H9 (cell line): ENCODE data around the gene NUP205. TPM values are rescaled to one million over a fixed set of nuclear protein-coding genes. Genes with fewer than 3 reads are reported as not detected.

Experiments used
- DNase-seq: peaks from one replicate; pipeline ENCODE4 v3.0.0-alpha.2; 2017
- H2AFZ ChIP-seq: one replicate; pipeline ENCODE4 v1.6.1; 2013; ENCODE audit warnings: mild to moderate bottlenecking, low read length, control low read depth, moderate library complexity
- H2AK5ac ChIP-seq: 2 replicates; pipeline ENCODE4 v1.6.1; 2013; ENCODE audit warnings: low read length, control low read depth, mixed read lengths; ENCODE audit not compliant: insufficient read length
- H2BK120ac ChIP-seq: one replicate; pipeline ENCODE4 v1.6.1; 2013; ENCODE audit warnings: low read depth, mild to moderate bottlenecking, low read length, control low read depth, inconsistent platforms; ENCODE audit not compliant: poor library complexity, severe bottlenecking
- H2BK12ac ChIP-seq: 2 replicates; pipeline ENCODE4 v1.6.1; 2013; ENCODE audit warnings: low read length, control low read depth, mixed read lengths, low read depth; ENCODE audit not compliant: insufficient read length
- H2BK15ac ChIP-seq: 2 replicates; pipeline ENCODE4 v1.6.1; 2013; ENCODE audit warnings: low read depth, low read length, control low read depth
- H2BK20ac ChIP-seq: one replicate; pipeline ENCODE4 v1.6.1; 2013; ENCODE audit warnings: low read depth, mild to moderate bottlenecking, low read length, control low read depth, inconsistent platforms; ENCODE audit not compliant: poor library complexity, severe bottlenecking
- H2BK5ac ChIP-seq: 2 replicates; pipeline ENCODE4 v1.6.1; 2013; ENCODE audit warnings: low read length, control low read depth, mixed read lengths; ENCODE audit not compliant: insufficient read length
- H3K14ac ChIP-seq: 2 replicates; pipeline ENCODE4 v1.6.1; 2013; ENCODE audit warnings: low read length, control low read depth; ENCODE audit not compliant: insufficient read depth
- H3K18ac ChIP-seq: 2 replicates; pipeline ENCODE4 v1.6.1; 2013; ENCODE audit warnings: low read depth, mild to moderate bottlenecking, mixed read lengths, low read length, control low read depth; ENCODE audit not compliant: insufficient read length
- H3K23ac ChIP-seq: 2 replicates; pipeline ENCODE4 v1.6.1; 2013; ENCODE audit warnings: low read length, control low read depth, mixed read lengths, low read depth; ENCODE audit not compliant: insufficient read length
- H3K23me2 ChIP-seq: 2 replicates; pipeline ENCODE4 v1.6.1; 2013; ENCODE audit warnings: low read depth, mild to moderate bottlenecking, mixed read lengths, low read length, control low read depth; ENCODE audit not compliant: insufficient read length, poor library complexity, severe bottlenecking
- H3K27ac ChIP-seq: 2 replicates; pipeline ENCODE4 v1.5.1; 2013; ENCODE audit warnings: low read length, control low read depth, mixed read lengths, low read depth; ENCODE audit not compliant: insufficient read length
- H3K27me3 ChIP-seq: 2 replicates; pipeline ENCODE4 v1.6.1; 2013; ENCODE audit warnings: low read length, control low read depth, inconsistent platforms; ENCODE audit not compliant: insufficient read depth
- H3K4ac ChIP-seq: 2 replicates; pipeline ENCODE4 v1.6.1; 2013; ENCODE audit warnings: low read depth, mild to moderate bottlenecking, control low read depth, inconsistent platforms, low read length, moderate library complexity
- H3K4me1 ChIP-seq: 2 replicates; pipeline ENCODE4 v1.6.1; 2013; ENCODE audit warnings: low read length, control low read depth, inconsistent platforms; ENCODE audit not compliant: insufficient read depth
- H3K4me2 ChIP-seq: 2 replicates; pipeline ENCODE4 v1.6.1; 2013; ENCODE audit warnings: low read length, control low read depth, mixed read lengths; ENCODE audit not compliant: insufficient read length, insufficient read depth
- H3K56ac ChIP-seq: 2 replicates; pipeline ENCODE4 v1.6.1; 2013; ENCODE audit warnings: low read depth, mild to moderate bottlenecking, mixed read lengths, low read length, control low read depth; ENCODE audit not compliant: insufficient read length
- H3K79me1 ChIP-seq: 2 replicates; pipeline ENCODE4 v1.6.1; 2013; ENCODE audit warnings: low read depth, mild to moderate bottlenecking, moderate library complexity, low read length, control low read depth, inconsistent platforms; ENCODE audit not compliant: insufficient read depth, poor library complexity, severe bottlenecking
- H3K79me2 ChIP-seq: 2 replicates; pipeline ENCODE4 v1.6.1; 2013; ENCODE audit warnings: low read length, control low read depth, inconsistent platforms; ENCODE audit not compliant: insufficient read depth
- H3K9ac ChIP-seq: 2 replicates; pipeline ENCODE4 v1.6.1; 2013; ENCODE audit warnings: low read length, control low read depth, mixed read lengths; ENCODE audit not compliant: insufficient read length; ENCODE audit errors: extremely low read depth
- H3K9me3 ChIP-seq: one replicate; pipeline ENCODE4 v1.6.1; 2013; ENCODE audit warnings: low read depth, low read length, inconsistent platforms; ENCODE audit not compliant: control insufficient read depth
- H3T11ph ChIP-seq: one replicate; pipeline ENCODE4 v1.6.1; 2013; ENCODE audit warnings: mild to moderate bottlenecking, low read length, control low read depth, inconsistent platforms
- H4K20me1 ChIP-seq: one replicate; pipeline ENCODE4 v1.6.1; 2013; ENCODE audit not compliant: control insufficient read depth, insufficient read length, insufficient read depth
- H4K5ac ChIP-seq: 2 replicates; pipeline ENCODE4 v1.6.1; 2013; ENCODE audit warnings: low read depth, mild to moderate bottlenecking, mixed read lengths, low read length, control low read depth; ENCODE audit not compliant: insufficient read length
- H4K8ac ChIP-seq: replicated peaks from 2 replicates; pipeline ENCODE4 v1.6.1; 2013; ENCODE audit warnings: low read length, control low read depth, mixed read lengths, low read depth; ENCODE audit not compliant: insufficient read length
- H4K91ac ChIP-seq: 2 replicates; pipeline ENCODE4 v1.6.1; 2013; ENCODE audit warnings: low read depth, mild to moderate bottlenecking, moderate library complexity, mixed read lengths, low read length, control low read depth; ENCODE audit not compliant: insufficient read length
- H3K27ac Mint-ChIP-seq, 3 experiments: 2 replicates in 2 of 3; 3 replicates in 1 of 3; pipeline ENCODE4 v1.8.0; 2020 to 2021; ENCODE audit warnings: mixed read lengths in 3 of 3, mild to moderate bottlenecking in 1 of 3, moderate library complexity in 1 of 3
- H3K27me3 Mint-ChIP-seq: 2 replicates; pipeline ENCODE4 v1.8.0; 2021; ENCODE audit warnings: low read depth, mild to moderate bottlenecking, moderate library complexity, mixed read lengths
- H3K36me3 Mint-ChIP-seq, 3 experiments: 2 replicates in 2 of 3; 3 replicates in 1 of 3; pipeline ENCODE4 v1.8.0; 2020 to 2021; ENCODE audit warnings: low read depth in 3 of 3, mixed read lengths in 3 of 3; ENCODE audit not compliant: insufficient read depth in 1 of 3
- H3K4me1 Mint-ChIP-seq, 2 experiments: 2 replicates each; pipeline ENCODE4 v1.8.0; 2020; ENCODE audit warnings: mixed read lengths in 2 of 2
- H3K4me3 Mint-ChIP-seq, 2 experiments: 2 replicates in 1 of 2; 3 replicates in 1 of 2; pipeline ENCODE4 v1.8.0; 2020 to 2021; ENCODE audit warnings: mild to moderate bottlenecking in 2 of 2, mixed read lengths in 2 of 2, moderate library complexity in 1 of 2
- H3K9me3 Mint-ChIP-seq, 2 experiments: 2 replicates in 1 of 2; 3 replicates in 1 of 2; pipeline ENCODE4 v1.8.0; 2020; ENCODE audit warnings: mild to moderate bottlenecking in 2 of 2, mixed read lengths in 2 of 2, moderate library complexity in 1 of 2
- WGBS: extraction: QIAGEN DNeasy Blood & Tissue Kit; methylation state at CpG from one replicate; pipeline ENCODE4 v1.1.7; 2013; ENCODE audit warnings: missing lambda C conversion rate, low lambda C conversion rate, mixed read lengths; ENCODE audit not compliant: insufficient read length; ENCODE audit errors: extremely low coverage; 5-methylcytosine and 5-hydroxymethylcytosine counted together
- total RNA-seq: library from RNA; stranded (reverse); gene quantifications from 2 replicates; pipeline ENCODE4 v1.2.1, GENCODE V29; 2021
- TF ChIP-seq, protein P1 (sequence below): fragments of 200-600 bp; sonication (generic); conservative IDR thresholded peaks from 3 replicates; pipeline ENCODE4 v1.8.0; 2021; ENCODE audit warnings: antibody characterized with exemption, mild to moderate bottlenecking

NUP205 gene
- total RNA-seq, 1 experiment from 2014 or later: 158 TPM

GRCh38 chr7:135522509-135522908 lies 35.2 kb upstream of the NUP205 start:
- peaks cover 0 to 3% of the 10 kb centered on the region in 2 experiments; a peak in 1 of 4 replicates for H3K4me1 Mint-ChIP-seq
- no peaks in the 10 kb centered on the region for H3K4me1 ChIP-seq
- H4K8ac ChIP-seq: no peak overlapping the region
- no peak overlapping the region for H3K4me3 Mint-ChIP-seq
- H2BK20ac ChIP-seq: no peak overlapping the region
- no CpG with 5 or more reads among the region's 6 CpGs for WGBS
- H3T11ph ChIP-seq: no peak overlapping the region
- H2AK5ac ChIP-seq: no peak overlapping the region
- no peak overlapping the region for H4K91ac ChIP-seq
- H3K9me3 Mint-ChIP-seq: no peaks in the 10 kb centered on the region; a peak in 3 of 5 replicates
- H3K23me2 ChIP-seq: no peaks in the 10 kb centered on the region
- H2BK5ac ChIP-seq: no peak overlapping the region
- DNase-seq: no peak
- H2AFZ ChIP-seq: no peak overlapping the region
- no peak overlapping the region for H2BK15ac ChIP-seq
- H3K27ac ChIP-seq: no peak overlapping the region
- H3K36me3 Mint-ChIP-seq: no peaks in the 10 kb centered on the region
- H3K4ac ChIP-seq: no peak overlapping the region
- H3K9ac ChIP-seq: no peak overlapping the region
- no peak overlapping the region for H3K4me2 ChIP-seq
- H3K79me2 ChIP-seq: no peaks in the 10 kb centered on the region
- no peaks in the 10 kb centered on the region for H3K9me3 ChIP-seq
- H3K79me1 ChIP-seq: no peaks in the 10 kb centered on the region
- H3K27me3 Mint-ChIP-seq: no peaks in the 10 kb centered on the region
- no peak overlapping the region for H2BK12ac ChIP-seq
- H3K14ac ChIP-seq: no peak overlapping the region
- H3K23ac ChIP-seq: no peak overlapping the region
- no peak overlapping the region for H2BK120ac ChIP-seq
- no peak overlapping the region for H3K27ac Mint-ChIP-seq
- H4K5ac ChIP-seq: no peak overlapping the region
- no peak overlapping the region for H3K56ac ChIP-seq
- H4K20me1 ChIP-seq: no peaks in the 10 kb centered on the region
- no peaks in the 10 kb centered on the region for H3K27me3 ChIP-seq
- TF ChIP-seq, protein P1, sequence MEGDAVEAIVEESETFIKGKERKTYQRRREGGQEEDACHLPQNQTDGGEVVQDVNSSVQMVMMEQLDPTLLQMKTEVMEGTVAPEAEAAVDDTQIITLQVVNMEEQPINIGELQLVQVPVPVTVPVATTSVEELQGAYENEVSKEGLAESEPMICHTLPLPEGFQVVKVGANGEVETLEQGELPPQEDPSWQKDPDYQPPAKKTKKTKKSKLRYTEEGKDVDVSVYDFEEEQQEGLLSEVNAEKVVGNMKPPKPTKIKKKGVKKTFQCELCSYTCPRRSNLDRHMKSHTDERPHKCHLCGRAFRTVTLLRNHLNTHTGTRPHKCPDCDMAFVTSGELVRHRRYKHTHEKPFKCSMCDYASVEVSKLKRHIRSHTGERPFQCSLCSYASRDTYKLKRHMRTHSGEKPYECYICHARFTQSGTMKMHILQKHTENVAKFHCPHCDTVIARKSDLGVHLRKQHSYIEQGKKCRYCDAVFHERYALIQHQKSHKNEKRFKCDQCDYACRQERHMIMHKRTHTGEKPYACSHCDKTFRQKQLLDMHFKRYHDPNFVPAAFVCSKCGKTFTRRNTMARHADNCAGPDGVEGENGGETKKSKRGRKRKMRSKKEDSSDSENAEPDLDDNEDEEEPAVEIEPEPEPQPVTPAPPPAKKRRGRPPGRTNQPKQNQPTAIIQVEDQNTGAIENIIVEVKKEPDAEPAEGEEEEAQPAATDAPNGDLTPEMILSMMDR: no peak
- no peak overlapping the region for H3K18ac ChIP-seq
